ENCODE data around the gene TGFBI. TPM values are rescaled to one million over a fixed set of nuclear protein-coding genes. Genes with fewer than 3 reads are reported as not detected.

TGFBI gene
- total and polyA plus RNA-seq, 11 donors = 31.8 to 206 (median 50.0) TPM

- Histone ChIP-seq H3K4me3 (no peak overlapping the region), H3K27me3 (no peaks in the 10 kb centered on the region), H3K4me1 (peaks cover 0 to 64% (median 19%) of the 10 kb centered on the region in 12 donors), H3K36me3 (no peaks in the 10 kb centered on the region), H3K27ac (peak overlapping the region in 6 of 12 donors; percentile 10 to 90 (median 28)), H3K9me3 (no peaks in the 10 kb centered on the region)
- 20 to 34% (median 22%) methylated on average over 3 of the region's 3 CpGs for WGBS, 4 donors
- intact Hi-C loops (cut with DNase I) = no loop called here
- ATAC-seq (peak in 3 of 4 donors; percentile 40 to 63 (median 49)), DNase-seq (no peak)
- TF ChIP-seq POLR2A (IDR thresholded peaks at IDR 0.05) (no peak), CTCF (IDR thresholded peaks at IDR 0.05) (no peak)
Observed at GRCh38 chr5:136012041-136012804, 16.6 kb upstream of the TGFBI start.

DNA sequence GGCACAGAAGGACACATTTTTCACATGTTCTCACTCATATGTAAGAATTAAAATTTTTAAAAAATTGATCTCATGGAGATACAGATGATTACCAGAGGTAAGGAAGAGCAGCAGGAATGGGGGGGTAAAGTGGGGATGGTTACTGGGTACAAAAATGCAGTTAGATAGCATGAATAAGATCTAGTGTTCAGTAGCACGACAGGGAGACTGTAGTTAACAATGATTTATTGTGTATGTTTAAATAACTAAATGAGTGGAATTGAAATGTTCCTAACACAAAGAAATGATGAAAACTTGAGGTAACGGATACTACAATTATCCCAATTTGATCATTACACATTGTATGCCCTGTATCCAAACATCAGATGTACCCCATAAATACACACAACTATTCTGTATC, 15.2 kb upstream of the TGFBI start:
- DNase-seq (no peak), ATAC-seq (no peak)
- 83 to 87% (median 86%) methylated on average over 2 of the region's 2 CpGs for WGBS, 4 donors
- Histone ChIP-seq H3K4me3 (no peak overlapping the region), H3K9me3 (no peaks in the 10 kb centered on the region), H3K27me3 (no peaks in the 10 kb centered on the region), H3K4me1 (peaks cover 0 to 77% (median 19%) of the 10 kb centered on the region in 12 donors), H3K36me3 (no peaks in the 10 kb centered on the region), H3K27ac (peak overlapping the region in 4 of 12 donors; percentile 4 to 90 (median 40))
- intact Hi-C loops (cut with DNase I) = no loop called here
- no peak for TF ChIP-seq CTCF (IDR thresholded peaks at IDR 0.05)
- no peak for TF ChIP-seq POLR2A (IDR thresholded peaks at IDR 0.05)

DNA sequence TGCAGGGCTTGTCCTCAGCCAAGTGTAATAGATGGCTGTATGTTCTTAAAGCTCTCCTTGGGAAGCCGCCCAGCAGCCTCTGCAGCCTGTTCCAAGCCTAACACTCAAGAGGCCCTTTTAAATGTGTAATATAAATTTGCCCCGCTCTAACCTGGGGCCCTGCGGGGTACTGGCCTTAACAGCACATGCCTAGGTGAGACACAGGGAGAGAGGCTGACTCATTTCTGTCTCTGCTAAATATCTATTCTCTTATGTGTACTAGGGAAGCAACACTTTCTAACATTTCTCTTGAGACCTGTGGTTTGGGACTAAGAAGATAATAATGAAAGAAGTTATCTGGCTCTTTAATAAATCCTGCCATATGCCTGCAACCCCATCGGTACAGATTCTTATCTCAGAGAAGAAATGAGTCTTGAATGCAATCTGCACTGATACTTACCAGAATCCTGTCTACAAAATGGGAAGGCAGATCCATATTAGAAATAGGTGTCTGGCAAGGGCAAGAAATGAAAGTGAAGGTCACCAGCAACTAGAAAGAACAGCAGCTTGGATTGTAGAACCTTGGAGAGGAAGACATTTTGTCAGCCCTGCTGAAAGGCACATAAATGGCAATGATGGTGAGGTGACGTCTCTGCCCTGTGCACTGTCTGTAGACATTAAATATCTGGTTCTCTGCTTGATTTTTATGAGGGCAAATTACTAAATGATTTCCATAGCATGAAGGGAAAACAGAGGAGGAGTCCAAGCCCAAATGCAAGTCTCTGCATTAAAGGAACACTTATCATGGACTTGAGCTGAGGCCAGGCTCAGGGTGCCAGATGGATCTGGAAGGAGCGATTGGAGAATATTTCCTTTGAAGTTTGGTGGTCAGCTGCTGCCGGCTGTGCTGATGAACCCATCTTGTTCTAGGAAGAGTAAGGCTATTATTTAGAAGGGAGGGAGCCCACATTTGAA, 14.5 kb upstream of the TGFBI start:
- H3K4me1 ChIP-seq = peaks cover 0 to 85% (median 26%) of the 10 kb centered on the region in 12 donors
- ATAC-seq (peak in 3 of 4 donors; percentile 31 to 58 (median 54)), DNase-seq (no peak)
- no peaks in the 10 kb centered on the region for H3K36me3 ChIP-seq
- intact Hi-C loops (cut with DNase I) = no loop called here
- WGBS, 4 donors = 67 to 68% (median 67%) methylated on average over 7 of the region's 7 CpGs
- no peaks in the 10 kb centered on the region for H3K27me3 ChIP-seq
- H3K4me3 ChIP-seq = no peak overlapping the region
- TF ChIP-seq CTCF (IDR thresholded peaks at IDR 0.05) = no peak
- no peak for TF ChIP-seq POLR2A (IDR thresholded peaks at IDR 0.05)
- peak overlapping the region in 4 of 12 donors; percentile 4 to 90 (median 40) for H3K27ac ChIP-seq
- H3K9me3 ChIP-seq = no peaks in the 10 kb centered on the region

DNA sequence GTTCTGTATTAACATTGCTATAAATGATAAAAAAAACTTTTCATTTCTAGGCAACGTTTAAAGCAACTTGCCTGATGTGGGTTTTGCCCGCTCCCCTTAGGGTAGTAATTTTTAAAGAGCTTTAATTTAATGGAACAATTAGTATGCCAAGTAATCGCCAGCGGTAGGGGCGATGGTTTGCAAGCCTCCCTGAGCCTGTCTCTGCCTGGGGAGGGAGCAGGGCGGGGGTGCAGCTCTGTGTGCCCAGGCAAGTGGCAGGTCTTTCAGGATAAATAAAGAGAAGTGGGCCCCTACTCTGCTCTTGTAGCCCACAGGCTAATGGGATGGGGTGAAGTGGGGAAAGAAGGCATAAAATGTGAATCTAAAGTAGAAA, 13.8 kb upstream of the TGFBI start:
- DNase-seq (no peak), ATAC-seq (no peak)
- no peaks in the 10 kb centered on the region for H3K9me3 ChIP-seq
- H3K27me3 ChIP-seq = no peaks in the 10 kb centered on the region
- no peak overlapping the region for H3K4me3 ChIP-seq
- peak overlapping the region in 2 of 12 donors; percentile 66 to 90 for H3K27ac ChIP-seq
- H3K4me1 ChIP-seq = peaks cover 0 to 91% (median 32%) of the 10 kb centered on the region in 12 donors
- no peaks in the 10 kb centered on the region for H3K36me3 ChIP-seq
- intact Hi-C loops (cut with DNase I) = no loop called here
- WGBS, 4 donors = 86 to 95% (median 93%) methylated on average over 6 of the region's 6 CpGs
- TF ChIP-seq POLR2A (IDR thresholded peaks at IDR 0.05) (no peak), CTCF (IDR thresholded peaks at IDR 0.05) (no peak)
